IgD-negative memory B cell (primary cell): ENCODE results near the gene TSEN34. TPM values are rescaled to one million over a fixed set of nuclear protein-coding genes. Genes with fewer than 3 reads are reported as not detected.
"Not testable (repeated sequence)": the region's sequence is repeated elsewhere in the genome, so short reads cannot be mapped to it uniquely, and the experiment has no call there.

ENCODE experiments used
- H3K27ac Mint-ChIP-seq, 3 donors: one replicate each; pipeline ENCODE4 v1.8.0; 2020 to 2022; ENCODE audit warnings: mild to moderate bottlenecking in 3 of 3, mixed read lengths in 3 of 3, moderate library complexity in 1 of 3
- H3K27me3 Mint-ChIP-seq: one replicate; pipeline ENCODE4 v1.8.0; 2021; ENCODE audit warnings: mixed read lengths
- H3K36me3 Mint-ChIP-seq: one replicate; pipeline ENCODE4 v1.8.0; 2020; ENCODE audit warnings: mild to moderate bottlenecking, mixed read lengths
- H3K4me1 Mint-ChIP-seq, 3 donors: one replicate each; pipeline ENCODE4 v1.8.0; 2020 to 2022; ENCODE audit warnings: mixed read lengths in 3 of 3, mild to moderate bottlenecking in 1 of 3
- H3K4me3 Mint-ChIP-seq, 4 donors: one replicate each; pipeline ENCODE4 v1.8.0; 2020 to 2022; ENCODE audit warnings: mild to moderate bottlenecking in 4 of 4, mixed read lengths in 4 of 4, moderate library complexity in 3 of 4
- H3K9me3 Mint-ChIP-seq, 3 donors: one replicate each; pipeline ENCODE4 v1.8.0; 2020 to 2021; ENCODE audit warnings: mixed read lengths in 3 of 3, mild to moderate bottlenecking in 1 of 3
- polyA plus RNA-seq: library from polyadenylated mRNA; unstranded; fragments of 300-500 nt; fragmentation: Illumina TruSeq; gene quantifications from one replicate; pipeline ENCODE4 v1.2.3, GENCODE V29; 2021

TSEN34 gene
- polyA plus RNA-seq, 1 donor from 2014 or later, result 33.2 TPM

- Mint-ChIP-seq H3K36me3 (no peaks in the 10 kb centered on the region), H3K4me1 (peaks cover 9 to 16% (median 16%) of the 10 kb centered on the region in 3 donors), H3K4me3 (peak within 1 kb of the TSS; percentile 94 to 100 (median 98)), H3K27me3 (no peaks in the 10 kb centered on the region), H3K9me3 (no peaks in the 10 kb centered on the region), H3K27ac (peak within 1 kb of the TSS; percentile 98 to 100 (median 99))
These were observed 1.9 kb upstream of the TSEN34 start, which contains the start of gene MBOAT7 for GRCh38 chr19:54189145-54189734. Gene MBOAT7 (minus strand): TSS chr19:54189580. CDS start chr19:54188508, 1,072 bp downstream.

GRCh38 chr19:54189735-54190502, 1.2 kb upstream of the TSEN34 start:
- Mint-ChIP-seq H3K9me3 (no peaks in the 10 kb centered on the region), H3K4me3 (peak overlapping the region; percentile 94 to 100 (median 98)), H3K27ac (peak overlapping the region; percentile 98 to 100 (median 99)), H3K4me1 (peaks cover 9 to 16% (median 16%) of the 10 kb centered on the region in 3 donors), H3K27me3 (no peaks in the 10 kb centered on the region), H3K36me3 (no peaks in the 10 kb centered on the region)

- H3K9me3 Mint-ChIP-seq, result no peaks in the 10 kb centered on the region
These were observed 551 bp upstream of the TSEN34 start for GRCh38 chr19:54190503-54191010.

GRCh38 chr19:54191811-54192453, 824 bp downstream of the TSEN34 start:
- Mint-ChIP-seq H3K36me3 (no peaks in the 10 kb centered on the region), H3K27ac (peak overlapping the region; percentile 43 to 98 (median 94))

More at GRCh38 chr19:54190503-54191010, 551 bp upstream of the TSEN34 start:
- Mint-ChIP-seq H3K27ac (peak overlapping the region; percentile 98 to 100 (median 99)), H3K4me1 (peaks cover 9 to 18% (median 12%) of the 10 kb centered on the region in 3 donors), H3K27me3 (no peaks in the 10 kb centered on the region), H3K4me3 (peak overlapping the region; percentile 94 to 100 (median 98)), H3K36me3 (no peaks in the 10 kb centered on the region)

GRCh38 chr19:54193011-54193410, 1.9 kb downstream of the TSEN34 start:
- Mint-ChIP-seq H3K36me3 (no peaks in the 10 kb centered on the region), H3K27me3 (no peaks in the 10 kb centered on the region), H3K4me1 (peaks cover 8 to 12% (median 9%) of the 10 kb centered on the region in 3 donors), H3K4me3 (peak overlapping the region in 3 of 4 donors; percentile 88 to 99 (median 94)), H3K27ac (peak overlapping the region in 2 of 3 donors; percentile 93 to 98), H3K9me3 (no peaks in the 10 kb centered on the region)

More at GRCh38 chr19:54191811-54192453, 824 bp downstream of the TSEN34 start:
- Mint-ChIP-seq H3K9me3 (no peaks in the 10 kb centered on the region), H3K4me1 (peaks cover 9 to 18% (median 12%) of the 10 kb centered on the region in 3 donors), H3K4me3 (peak overlapping the region; percentile 94 to 99 (median 96)), H3K27me3 (no peaks in the 10 kb centered on the region)

- H3K9me3 Mint-ChIP-seq, H3K36me3 Mint-ChIP-seq, H3K27me3 Mint-ChIP-seq, H3K27ac Mint-ChIP-seq: not testable (repeated sequence)
- Mint-ChIP-seq H3K4me3 (peak overlapping the region in 1 of 4 donors; percentile 71), H3K4me1 (peaks cover 8 to 11% (median 9%) of the 10 kb centered on the region in 3 donors)
These were observed 3.4 kb downstream of the TSEN34 start for GRCh38 chr19:54194463-54194862.

- Mint-ChIP-seq H3K27ac (no peak overlapping the region), H3K27me3 (no peaks in the 10 kb centered on the region), H3K4me3 (peak overlapping the region in 1 of 4 donors; percentile 72), H3K9me3 (no peaks in the 10 kb centered on the region), H3K36me3 (no peaks in the 10 kb centered on the region), H3K4me1 (peaks cover 9 to 14% (median 13%) of the 10 kb centered on the region in 3 donors)
These were observed 5.4 kb downstream of the TSEN34 start for GRCh38 chr19:54196536-54196935.

DNA sequence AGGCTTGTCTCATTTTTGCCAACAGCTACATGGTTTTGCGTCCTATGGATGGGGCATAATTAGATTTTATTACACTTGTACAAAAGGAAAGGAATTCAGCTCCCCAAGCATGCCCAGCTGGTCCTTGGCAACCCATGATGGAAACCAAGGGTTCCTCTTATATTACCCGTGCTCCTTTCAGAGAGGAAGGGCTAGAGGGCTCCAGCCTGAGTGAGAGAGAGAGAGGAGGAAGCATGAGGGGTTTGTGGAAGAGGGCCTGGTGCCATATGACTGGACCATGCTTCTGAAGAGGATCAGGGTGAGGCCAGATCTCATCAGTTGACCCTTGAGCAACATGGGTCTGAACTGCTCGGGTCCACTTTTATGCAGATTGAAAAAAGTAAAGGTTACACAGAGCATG, 6.0 kb downstream of the TSEN34 start:
- H3K4me3 Mint-ChIP-seq, result peak overlapping the region in 1 of 4 donors; percentile 72
- no peaks in the 10 kb centered on the region for H3K36me3 Mint-ChIP-seq
- no peaks in the 10 kb centered on the region for H3K9me3 Mint-ChIP-seq
- peak overlapping the region in 1 of 3 donors; percentile 19 for H3K27ac Mint-ChIP-seq
- H3K27me3 Mint-ChIP-seq, result no peaks in the 10 kb centered on the region
- peaks cover 12 to 15% (median 14%) of the 10 kb centered on the region in 3 donors for H3K4me1 Mint-ChIP-seq

DNA sequence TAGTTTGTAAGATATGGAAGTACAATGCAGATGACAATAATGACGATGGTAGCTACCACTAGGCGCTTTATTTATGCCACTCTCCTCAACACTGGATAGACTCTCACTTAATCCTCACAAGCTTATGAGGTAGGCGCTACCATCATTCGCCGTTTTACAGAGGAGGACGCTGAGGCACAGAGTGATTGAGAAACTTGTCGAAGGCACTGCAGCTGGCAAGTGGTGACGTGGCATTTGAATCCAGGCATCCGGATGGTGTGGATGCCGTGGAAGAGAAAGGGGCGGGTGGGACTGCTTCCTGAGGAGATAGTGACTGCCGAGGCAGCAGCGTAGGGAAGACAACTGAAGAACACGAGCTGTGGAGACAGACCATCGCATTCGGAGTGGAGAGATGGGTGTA, 8.3 kb downstream of the TSEN34 start:
- Mint-ChIP-seq H3K27ac (peak overlapping the region in 2 of 3 donors; percentile 89), H3K4me3 (peak overlapping the region; percentile 47 to 97 (median 60)), H3K36me3 (peaks cover 12% of the 10 kb centered on the region), H3K9me3 (no peaks in the 10 kb centered on the region), H3K27me3 (no peaks in the 10 kb centered on the region), H3K4me1 (peaks cover 26 to 33% (median 33%) of the 10 kb centered on the region in 3 donors)

GRCh38 chr19:54201172-54201701, 10.1 kb downstream of the TSEN34 start:
- Mint-ChIP-seq H3K27ac (peak overlapping the region; percentile 96 to 99 (median 99)), H3K9me3 (no peaks in the 10 kb centered on the region), H3K27me3 (no peaks in the 10 kb centered on the region), H3K36me3 (peaks cover 17% of the 10 kb centered on the region), H3K4me3 (peak overlapping the region; percentile 97 to 100 (median 99)), H3K4me1 (peaks cover 38 to 45% (median 39%) of the 10 kb centered on the region in 3 donors)

DNA sequence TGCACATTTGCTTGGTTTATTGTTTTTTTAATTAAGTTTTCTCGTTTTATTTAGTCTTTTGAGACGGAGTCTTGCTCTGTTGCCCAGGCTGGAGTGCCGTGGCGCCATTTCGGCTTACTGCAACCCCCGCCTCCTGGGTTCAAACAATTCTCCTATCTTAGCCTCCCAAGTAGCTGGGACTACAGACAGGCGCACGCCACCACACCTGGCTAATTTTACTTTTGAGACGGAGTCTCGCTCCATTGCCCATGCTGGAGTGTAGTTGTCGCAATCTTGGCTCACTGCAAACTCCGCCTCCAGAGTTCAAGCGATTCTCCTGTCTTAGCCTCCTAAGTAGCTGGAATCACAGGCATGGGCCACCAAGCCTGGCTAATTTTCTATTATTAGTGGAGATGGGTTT, 10.9 kb downstream of the TSEN34 start:
- Mint-ChIP-seq H3K27ac (peak overlapping the region; percentile 85 to 99 (median 96)), H3K4me1 (peaks cover 39 to 45% (median 42%) of the 10 kb centered on the region in 3 donors), H3K36me3 (peaks cover 17% of the 10 kb centered on the region), H3K4me3 (peak overlapping the region; percentile 97 to 100 (median 99)), H3K27me3 (no peaks in the 10 kb centered on the region), H3K9me3 (no peaks in the 10 kb centered on the region)

DNA sequence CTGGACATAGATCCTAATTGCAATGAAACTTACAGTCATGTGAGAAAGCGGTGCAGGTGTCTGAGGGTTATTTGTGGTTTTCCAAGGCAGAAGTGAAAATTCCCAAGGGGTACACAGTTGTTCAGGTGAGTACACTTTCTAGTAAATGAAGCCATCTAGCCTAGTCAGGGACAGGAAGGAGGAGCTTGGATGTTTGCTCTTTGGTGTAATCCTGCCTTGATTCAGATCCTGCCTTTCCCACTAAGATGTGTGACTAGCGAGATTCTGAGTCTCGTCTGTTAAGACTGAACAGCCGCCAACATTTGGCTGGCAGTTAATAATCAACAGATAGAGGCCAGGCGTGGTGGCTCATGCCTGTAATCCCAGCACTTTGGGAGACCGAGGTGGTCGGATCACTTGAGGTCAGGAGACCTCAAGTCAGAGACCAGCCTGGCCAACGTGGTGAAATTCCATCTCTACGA, 12.1 kb downstream of the TSEN34 start:
- H3K27me3 Mint-ChIP-seq, result no peaks in the 10 kb centered on the region
- H3K4me3 Mint-ChIP-seq, result peak overlapping the region; percentile 97 to 100 (median 99)
- peak overlapping the region; percentile 23 to 96 (median 88) for H3K27ac Mint-ChIP-seq
- peaks cover 48 to 55% (median 54%) of the 10 kb centered on the region in 3 donors for H3K4me1 Mint-ChIP-seq
- no peaks in the 10 kb centered on the region for H3K9me3 Mint-ChIP-seq
- peaks cover 17% of the 10 kb centered on the region for H3K36me3 Mint-ChIP-seq

DNA sequence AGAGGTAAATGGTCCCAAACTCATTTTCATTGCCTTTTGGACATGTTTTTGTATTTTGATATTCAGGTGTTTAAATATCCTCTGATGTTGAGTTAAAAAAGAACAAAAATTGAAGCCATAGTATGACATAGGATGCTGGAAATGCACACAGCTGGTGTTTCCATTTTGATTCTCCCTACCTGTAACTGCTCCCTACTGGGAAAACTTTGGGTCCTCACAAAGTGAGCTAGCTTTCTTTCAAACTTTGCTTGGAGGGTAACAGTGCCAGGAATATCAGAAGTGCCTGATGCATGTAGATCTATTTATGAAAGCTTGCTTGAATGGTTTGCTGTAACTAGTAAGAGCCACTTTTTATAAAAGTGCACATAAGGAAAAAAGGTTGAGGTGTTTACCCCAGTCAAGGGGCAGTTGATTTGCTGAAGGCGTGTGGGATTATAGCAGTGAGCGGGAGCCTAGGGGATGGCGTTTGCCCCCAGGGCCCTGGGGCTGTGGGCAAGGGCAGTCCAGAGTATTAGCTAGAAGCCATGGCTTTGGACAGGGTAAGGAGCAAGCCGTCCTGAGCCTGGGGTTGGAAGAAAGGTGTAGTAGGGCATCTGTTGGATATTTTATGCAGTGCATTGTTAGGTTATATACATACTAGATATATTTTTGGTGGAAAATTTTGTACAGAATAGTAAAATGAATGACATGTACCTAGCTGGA, 13.8 kb downstream of the TSEN34 start:
- peak overlapping the region in 3 of 4 donors; percentile 73 to 97 (median 85) for H3K4me3 Mint-ChIP-seq
- H3K27ac Mint-ChIP-seq, result peak overlapping the region in 1 of 3 donors; percentile 96
- peaks cover 57 to 65% (median 60%) of the 10 kb centered on the region in 3 donors for H3K4me1 Mint-ChIP-seq
- peaks cover 17% of the 10 kb centered on the region for H3K36me3 Mint-ChIP-seq
- no peaks in the 10 kb centered on the region for H3K9me3 Mint-ChIP-seq
- no peaks in the 10 kb centered on the region for H3K27me3 Mint-ChIP-seq
